Measurements from ENCODE around the gene PXN. TPM values are rescaled to one million over a fixed set of nuclear protein-coding genes. Genes with fewer than 3 reads are reported as not detected.

Gene PXN
- total and polyA plus RNA-seq, 2 of the 13 experiments (the other 11 are each of a cell fraction or from before 2014, with no cell fraction given), result 13.6 to 14.2 TPM

GRCh38 chr12:120229071-120229486, 36.5 kb downstream of the PXN start:
- ATAC-seq (peak; percentile 7), FAIRE-seq (peak; percentile 66), DNase-seq (ENCODE audit: low spot score) (peak; percentile 67)
- H2AFZ ChIP-seq (ENCODE audit: low read length), result no peak overlapping the region
- POLR2A ChIA-PET, result interaction anchor here (0.5 to 8.7 kb wide), 20 partner anchors 9 to 352 kb away, joined by 3 to 461 read pairs (median 11); partner anchors contain the start of genes POP5, PXN, RAB35 and RNU4-1
- H3K4me3 ChIP-seq (replicated peaks in 1 of 3; ENCODE audit: insufficient read depth in 1 of 3, low read depth in 2 of 3, low read length in 3 of 3), result peak overlapping the region; percentile 46 to 70 (median 58)
- H3K9ac ChIP-seq (ENCODE audit: insufficient read depth, low read depth, low read length), result peak overlapping the region; percentile 84
- H3K4me2 ChIP-seq (ENCODE audit: low read depth, low read length), result peak overlapping the region; percentile 97
- peak overlapping the region; percentile 100 for H3K27ac ChIP-seq (ENCODE audit: extremely low read length, insufficient read depth, low read length)
- H3K79me2 ChIP-seq (ENCODE audit: insufficient read depth, low read length), result peaks cover 7% of the 10 kb centered on the region
- H4K20me1 ChIP-seq (ENCODE audit: insufficient read depth, low read length), result no peaks in the 10 kb centered on the region
- 13% methylated on average over 5 of the region's 7 CpGs for WGBS (ENCODE audit: low lambda C conversion rate)
- H3K27me3 ChIP-seq (ENCODE audit: control insufficient read depth in 1 of 2, insufficient read depth in 2 of 2, low read length in 2 of 2), result no peaks in the 10 kb centered on the region
- peaks cover 2 to 5% of the 10 kb centered on the region in 2 experiments; a peak in 2 of 5 replicates for H3K36me3 ChIP-seq (replicated peaks in 1 of 2; ENCODE audit: control insufficient read depth in 1 of 2, insufficient read depth in 2 of 2, low read length in 2 of 2)
- BruUV-seq (replicated peaks), result no TSS peak
- intact Hi-C loops (cut with micrococcal nuclease; ENCODE audit: unreplicated experiment) (no loop called here), in situ Hi-C loops (cut with HindIII; ENCODE audit: extremely low pct_ligation_motif_present, low pct_unique_long_range_greater_than_20kb) (no loop called here)
- no peaks in the 10 kb centered on the region for H3K9me3 ChIP-seq (ENCODE audit: low read length)
- CTCF ChIA-PET (ENCODE audit: low intra/inter-chr PET ratio, low total read pairs), result interaction anchor here (3.3 kb wide), 1 partner anchor 37 kb away, joined by 51 read pairs; the partner anchor contains the start of gene PXN
- peaks cover 98% of the 10 kb centered on the region for H3K4me1 ChIP-seq (ENCODE audit: insufficient read depth, low read length)
- TF ChIP-seq MEIS1 (CRISPR knock-in tag; IDR thresholded peaks at IDR 0.05; ENCODE audit: borderline replicate concordance) (no peak), ZNF605 (CRISPR knock-in tag; IDR thresholded peaks at IDR 0.05) (no peak), MXI1 (IDR thresholded peaks at IDR 0.05; ENCODE audit: borderline replicate concordance, low read depth, low read length) (0 out of 3 replicates have a peak, but pooled peaks have one; percentile 31), HNRNPL (IDR thresholded peaks at IDR 0.05; ENCODE audit: low read depth, low read length) (0 out of 2 replicates have a peak, but pooled peaks have one; percentile 15), TGIF2 (CRISPR knock-in tag; IDR thresholded peaks at IDR 0.05) (no peak), ZNF713 (CRISPR knock-in tag; IDR thresholded peaks at IDR 0.05) (no peak), ZFP90 (CRISPR knock-in tag; IDR thresholded peaks at IDR 0.05; ENCODE audit: borderline replicate concordance) (no peak), HOXA9 (CRISPR knock-in tag; IDR thresholded peaks at IDR 0.05; ENCODE audit: borderline replicate concordance) (no peak), PBX2 (CRISPR knock-in tag; IDR thresholded peaks at IDR 0.05) (no peak), POLR2AphosphoS2 (IDR thresholded peaks at IDR 0.05; ENCODE audit: low read depth, low read length) (no peak), ZNF75D (CRISPR knock-in tag; IDR thresholded peaks at IDR 0.05; ENCODE audit: borderline replicate concordance) (no peak), ZBTB7A (CRISPR knock-in tag; IDR thresholded peaks at IDR 0.05) (no peak; the same call in 1 of the 2 replicates), ZNF329 (CRISPR knock-in tag; IDR thresholded peaks at IDR 0.05; ENCODE audit: low read depth) (no peak), ZNF776 (CRISPR knock-in tag; IDR thresholded peaks at IDR 0.05) (no peak), ZKSCAN5 (CRISPR knock-in tag; IDR thresholded peaks at IDR 0.05) (no peak), RNF2 (conservative IDR thresholded peaks at IDR 0.05; ENCODE audit: low read depth) (no peak), ZNF34 (CRISPR knock-in tag; IDR thresholded peaks at IDR 0.05; ENCODE audit: borderline replicate concordance) (no peak), GABPA (IDR thresholded peaks at IDR 0.05; ENCODE audit: low read depth, low read length) (no peak), GABPA (CRISPR knock-in tag; IDR thresholded peaks at IDR 0.05; ENCODE audit: low read depth) (peak; percentile 7; the same call in 1 of the 2 replicates), ZMYM3 (CRISPR knock-in tag; IDR thresholded peaks at IDR 0.05) (0 out of 2 replicates have a peak, but pooled peaks have one; percentile 21), ATF7-NPFF (CRISPR knock-in tag; IDR thresholded peaks at IDR 0.05; ENCODE audit: low read depth) (peak; percentile 25; the same call in 1 of the 2 replicates), ZNF879 (CRISPR knock-in tag; IDR thresholded peaks at IDR 0.05) (no peak)
- TF ChIP-seq, protein P1, sequence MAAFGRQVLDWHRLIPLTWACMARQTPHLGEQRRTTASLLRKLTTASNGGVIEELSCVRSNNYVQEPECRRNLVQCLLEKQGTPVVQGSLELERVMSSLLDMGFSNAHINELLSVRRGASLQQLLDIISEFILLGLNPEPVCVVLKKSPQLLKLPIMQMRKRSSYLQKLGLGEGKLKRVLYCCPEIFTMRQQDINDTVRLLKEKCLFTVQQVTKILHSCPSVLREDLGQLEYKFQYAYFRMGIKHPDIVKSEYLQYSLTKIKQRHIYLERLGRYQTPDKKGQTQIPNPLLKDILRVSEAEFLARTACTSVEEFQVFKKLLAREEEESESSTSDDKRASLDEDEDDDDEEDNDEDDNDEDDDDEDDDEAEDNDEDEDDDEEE (CRISPR knock-in tag; IDR thresholded peaks at IDR 0.05), result peak; percentile 49; the same call in 1 of the 2 replicates
- TF ChIP-seq, protein P2, sequence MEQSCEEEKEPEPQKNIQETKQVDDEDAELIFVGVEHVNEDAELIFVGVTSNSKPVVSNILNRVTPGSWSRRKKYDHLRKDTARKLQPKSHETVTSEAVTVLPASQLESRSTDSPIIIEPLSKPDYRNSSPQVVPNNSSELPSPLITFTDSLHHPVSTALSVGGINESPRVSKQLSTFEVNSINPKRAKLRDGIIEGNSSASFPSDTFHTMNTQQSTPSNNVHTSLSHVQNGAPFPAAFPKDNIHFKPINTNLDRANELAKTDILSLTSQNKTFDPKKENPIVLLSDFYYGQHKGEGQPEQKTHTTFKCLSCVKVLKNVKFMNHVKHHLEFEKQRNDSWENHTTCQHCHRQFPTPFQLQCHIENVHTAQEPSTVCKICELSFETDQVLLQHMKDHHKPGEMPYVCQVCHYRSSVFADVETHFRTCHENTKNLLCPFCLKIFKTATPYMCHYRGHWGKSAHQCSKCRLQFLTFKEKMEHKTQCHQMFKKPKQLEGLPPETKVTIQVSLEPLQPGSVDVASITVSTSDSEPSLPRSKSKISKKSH (CRISPR knock-in tag; IDR thresholded peaks at IDR 0.05; ENCODE audit: borderline replicate concordance), result no peak

All from HepG2 (cell line).